ENCODE measurements around the gene LOXHD1.

DNA sequence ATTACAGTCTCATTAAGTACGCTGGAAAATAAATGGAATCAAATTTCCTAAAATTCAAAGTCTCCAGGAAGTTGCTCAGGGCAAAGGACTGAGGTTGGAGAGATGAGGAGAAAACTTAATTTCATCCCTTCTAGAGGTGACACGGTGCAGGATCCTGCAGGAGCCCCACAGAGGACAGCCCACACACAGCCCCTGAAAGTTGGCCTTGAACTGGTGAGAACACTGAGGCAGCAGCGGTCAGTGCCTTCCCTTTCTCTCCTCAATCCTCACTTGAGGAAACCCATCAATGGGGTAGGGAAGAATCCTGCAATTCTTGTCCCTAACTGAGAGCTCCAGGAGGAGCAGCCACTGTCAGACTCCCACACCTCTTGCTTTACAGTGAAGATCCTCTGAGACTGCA is 37.5 kb downstream of the LOXHD1 start:
- TF ChIP-seq, protein P1, sequence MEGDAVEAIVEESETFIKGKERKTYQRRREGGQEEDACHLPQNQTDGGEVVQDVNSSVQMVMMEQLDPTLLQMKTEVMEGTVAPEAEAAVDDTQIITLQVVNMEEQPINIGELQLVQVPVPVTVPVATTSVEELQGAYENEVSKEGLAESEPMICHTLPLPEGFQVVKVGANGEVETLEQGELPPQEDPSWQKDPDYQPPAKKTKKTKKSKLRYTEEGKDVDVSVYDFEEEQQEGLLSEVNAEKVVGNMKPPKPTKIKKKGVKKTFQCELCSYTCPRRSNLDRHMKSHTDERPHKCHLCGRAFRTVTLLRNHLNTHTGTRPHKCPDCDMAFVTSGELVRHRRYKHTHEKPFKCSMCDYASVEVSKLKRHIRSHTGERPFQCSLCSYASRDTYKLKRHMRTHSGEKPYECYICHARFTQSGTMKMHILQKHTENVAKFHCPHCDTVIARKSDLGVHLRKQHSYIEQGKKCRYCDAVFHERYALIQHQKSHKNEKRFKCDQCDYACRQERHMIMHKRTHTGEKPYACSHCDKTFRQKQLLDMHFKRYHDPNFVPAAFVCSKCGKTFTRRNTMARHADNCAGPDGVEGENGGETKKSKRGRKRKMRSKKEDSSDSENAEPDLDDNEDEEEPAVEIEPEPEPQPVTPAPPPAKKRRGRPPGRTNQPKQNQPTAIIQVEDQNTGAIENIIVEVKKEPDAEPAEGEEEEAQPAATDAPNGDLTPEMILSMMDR (IDR thresholded peaks at IDR 0.05) = no peak
- no peak for TF ChIP-seq ZFX (IDR thresholded peaks at IDR 0.05; ENCODE audit: borderline replicate concordance)
